NCI-H1694 (cell line): ENCODE data around the gene ZDHHC9.

Experiments used
- DNase-seq: peaks from one replicate; lab custom pipeline; 2025; lab: John Stamatoyannopoulos, UW

The ZDHHC9 gene

DNA sequence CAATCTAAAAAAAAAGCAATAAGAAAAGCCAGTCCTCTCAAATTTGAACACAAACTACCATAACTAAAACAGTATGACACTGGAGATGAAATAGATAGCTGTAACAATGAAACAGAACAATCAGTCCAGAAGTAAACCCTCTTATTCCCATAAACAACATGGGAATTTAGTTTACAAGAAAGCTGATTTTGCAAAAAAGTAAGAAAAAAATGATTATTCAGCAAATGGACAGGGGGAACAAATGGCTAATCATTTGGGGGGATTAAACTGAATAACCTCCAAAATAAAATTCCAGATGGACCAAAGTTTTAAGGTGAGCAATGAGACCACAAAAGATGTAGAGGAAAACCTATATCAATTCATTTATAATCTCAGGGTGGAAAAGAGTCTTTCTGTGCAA is 80.0 kb downstream of the ZDHHC9 start:
- no peak for DNase-seq

DNA sequence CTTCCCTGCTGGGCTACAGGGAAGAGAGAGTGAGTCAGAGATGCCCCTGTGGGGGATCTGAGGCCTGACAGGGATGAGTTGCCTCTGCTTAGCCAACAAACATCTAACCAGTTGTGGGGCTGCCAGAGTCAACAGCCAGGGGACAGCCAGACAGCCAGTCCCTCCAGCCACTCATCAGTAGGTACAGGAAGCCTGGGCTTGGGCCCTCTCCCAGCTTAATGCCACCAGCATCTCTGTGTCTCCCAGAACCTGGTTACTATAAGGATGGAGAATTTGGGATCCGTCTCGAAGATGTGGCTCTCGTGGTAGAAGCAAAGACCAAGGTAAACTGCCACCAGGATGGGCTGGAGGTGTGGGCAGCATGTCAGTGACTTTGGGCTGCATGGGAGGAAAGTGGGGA is 81.2 kb downstream of the ZDHHC9 start:
- DNase-seq, result no peak

DNA sequence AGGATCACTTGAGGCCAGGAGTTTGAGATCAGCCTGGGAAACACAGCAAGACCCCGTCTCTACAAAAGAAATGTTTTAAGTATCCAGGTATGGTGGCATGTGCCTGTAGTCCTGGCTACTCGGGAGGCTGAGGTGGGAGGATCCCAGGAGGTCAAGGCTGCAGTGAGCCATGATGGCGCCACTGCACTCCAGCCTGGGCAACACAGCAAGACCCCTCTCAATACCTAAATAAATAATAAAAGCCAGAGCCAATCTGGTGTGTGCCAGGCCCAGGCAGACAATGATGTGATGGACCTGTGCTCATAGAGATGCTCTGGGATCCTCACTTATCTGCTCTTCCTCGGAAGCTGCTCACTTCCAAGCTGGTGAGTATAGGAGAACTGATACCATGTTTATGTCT is 82.1 kb downstream of the ZDHHC9 start:
- DNase-seq, result no peak

DNA sequence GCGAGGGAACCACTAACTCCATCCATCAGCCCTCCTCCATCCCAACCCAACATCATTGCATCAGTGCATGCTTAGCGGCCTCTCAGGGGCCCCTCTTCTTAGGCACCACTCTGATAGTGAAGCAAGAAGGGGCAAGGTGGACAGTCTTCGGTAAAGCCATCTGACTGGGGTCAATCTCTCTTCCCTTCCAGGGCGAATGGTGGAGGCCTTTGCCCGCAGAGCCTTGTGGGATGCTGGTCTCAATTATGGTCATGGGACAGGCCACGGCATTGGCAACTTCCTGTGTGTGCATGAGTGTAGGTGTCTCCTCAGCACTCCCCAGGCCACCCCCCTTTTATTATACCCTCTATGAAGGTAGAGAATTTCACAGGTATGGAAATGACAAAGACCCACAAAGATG is 82.7 kb downstream of the ZDHHC9 start:
- DNase-seq, result no peak

DNA sequence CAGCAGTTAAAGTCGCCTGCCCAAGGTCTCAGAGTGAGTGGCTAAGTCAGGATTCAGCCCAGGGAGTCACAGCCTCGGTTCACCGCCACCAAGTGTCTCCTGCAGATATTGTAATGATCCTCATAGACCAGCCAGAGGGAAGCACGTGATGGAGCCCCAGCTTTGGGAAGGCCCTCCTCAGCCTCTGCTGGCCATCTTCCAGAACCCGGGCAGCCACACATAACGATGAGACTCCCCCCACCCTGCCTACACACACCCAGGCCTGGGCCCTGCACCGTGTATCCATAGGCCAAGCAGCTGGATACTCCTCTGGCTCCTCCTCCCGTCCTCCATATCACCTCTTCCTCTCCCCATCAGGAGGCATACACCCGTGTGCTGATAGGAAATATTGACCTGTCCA is 83.5 kb downstream of the ZDHHC9 start:
- no peak for DNase-seq

DNA sequence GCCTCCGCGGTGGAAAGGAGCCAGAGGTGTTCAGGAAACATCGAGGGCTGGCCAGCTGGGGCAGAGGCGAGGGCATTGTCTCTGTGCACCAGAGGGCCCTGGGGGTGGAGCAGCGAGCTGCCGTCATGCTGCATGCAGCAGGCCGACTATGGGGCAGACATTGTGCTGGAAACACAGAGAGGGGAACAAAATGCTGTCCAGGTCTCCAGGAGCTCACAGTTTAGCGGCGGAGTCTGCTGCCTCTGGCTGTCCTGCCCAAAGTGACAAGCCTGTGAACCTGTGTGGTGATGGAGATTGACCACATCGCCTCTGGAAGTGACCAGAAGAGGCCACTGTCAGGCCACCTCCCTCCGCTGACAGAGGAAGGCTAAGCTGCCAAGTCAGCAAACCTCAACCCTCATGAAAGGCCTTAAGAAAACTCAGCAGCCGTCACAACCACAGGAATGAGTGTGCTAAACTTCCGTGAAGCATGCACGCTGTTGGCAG is 84.1 kb downstream of the ZDHHC9 start:
- DNase-seq, result no peak

DNA sequence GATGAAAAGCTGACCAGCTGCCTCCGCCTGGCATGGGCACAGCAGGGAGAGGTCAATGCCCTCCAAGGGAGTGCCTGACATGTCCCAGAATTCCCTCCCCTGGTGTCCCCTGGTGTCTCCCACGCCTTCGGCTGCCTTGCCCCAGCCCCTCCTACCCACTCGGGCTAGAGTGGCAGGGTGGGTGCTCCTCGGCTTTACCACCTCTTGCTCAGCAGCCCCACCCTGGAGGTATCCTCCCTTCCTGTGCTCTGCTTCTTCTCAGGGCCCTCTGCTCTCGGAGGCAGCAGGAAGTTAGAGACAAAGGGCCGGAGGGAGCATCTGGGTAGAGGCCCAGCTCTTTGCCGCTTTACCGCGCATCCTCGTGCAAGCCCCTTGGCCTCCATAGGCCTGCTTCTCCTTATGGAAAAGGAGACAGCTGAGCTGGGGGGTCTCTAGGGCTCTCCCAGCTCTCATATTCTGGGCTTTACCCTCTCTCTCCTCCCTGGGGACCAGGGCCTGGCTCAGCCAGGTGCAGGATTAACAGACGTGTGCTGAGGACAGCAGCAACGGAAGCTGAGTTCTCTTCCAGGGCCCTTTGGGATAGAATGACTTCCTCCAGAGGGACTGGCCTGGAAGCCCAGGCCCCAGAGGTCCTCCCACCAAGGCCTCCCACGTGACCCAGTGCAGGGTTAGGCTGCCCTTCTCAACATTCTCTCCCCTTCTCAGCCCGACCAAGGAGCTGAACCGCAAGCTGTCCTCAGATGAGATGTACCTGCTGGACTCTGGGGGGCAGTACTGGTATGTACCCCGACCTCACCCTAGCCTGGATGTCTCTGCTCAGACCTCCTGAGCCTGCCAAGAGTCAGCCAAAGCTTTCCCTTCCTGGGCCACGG is 87.7 kb downstream of the ZDHHC9 start:
- no peak for DNase-seq

DNA sequence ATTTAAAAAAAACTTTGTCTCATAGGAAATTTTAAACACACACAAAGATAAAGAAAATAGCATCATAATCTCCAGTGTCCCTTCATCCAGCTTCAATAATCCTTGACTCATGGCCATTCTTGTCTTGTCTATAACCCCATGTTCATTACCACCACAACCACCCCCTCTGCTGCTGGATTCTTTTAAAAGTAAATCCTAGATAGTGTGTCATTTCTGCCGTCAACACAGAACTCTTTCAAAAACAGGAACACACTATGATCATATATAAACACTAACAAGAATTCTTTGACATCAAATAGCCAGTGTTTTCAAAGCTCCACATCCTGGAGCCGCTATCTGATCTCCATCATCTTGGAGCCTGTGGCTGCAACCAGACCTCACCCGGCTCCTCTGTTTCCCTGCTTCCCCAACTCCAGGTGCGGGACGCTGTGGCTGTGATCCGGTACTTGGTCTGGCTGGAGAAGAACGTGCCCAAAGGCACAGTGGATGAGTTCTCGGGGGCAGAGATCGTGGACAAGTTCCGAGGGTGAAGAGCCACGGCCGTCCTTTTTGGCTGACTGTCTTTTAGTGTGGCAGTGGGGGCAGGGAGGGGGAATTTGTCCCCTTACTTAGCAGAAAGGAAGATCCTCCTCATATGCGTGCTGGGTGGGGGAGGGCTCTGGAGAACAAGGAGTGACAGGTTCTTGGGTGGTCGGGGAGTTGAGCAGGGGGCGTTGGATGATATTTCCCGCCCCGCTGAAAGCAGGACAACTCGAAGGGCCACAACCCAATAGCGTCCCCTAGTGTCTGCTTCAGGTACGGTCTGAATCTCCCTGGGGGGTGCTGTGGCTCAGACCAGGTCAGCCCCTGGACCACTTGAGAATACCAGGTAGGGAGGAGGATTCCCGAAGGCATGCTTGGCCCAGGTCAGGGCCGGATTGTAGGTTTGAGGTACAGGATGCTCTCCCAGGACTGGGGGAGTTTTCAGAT is 89.3 kb downstream of the ZDHHC9 start:
- DNase-seq, result no peak
